Measurements from ENCODE around the gene PCMT1. TPM values are rescaled to one million over a fixed set of nuclear protein-coding genes. Genes with fewer than 3 reads are reported as not detected.

The PCMT1 gene
- total and polyA plus RNA-seq, 9 of the 15 experiments (the other 6 are each of a cell fraction or from before 2014, with no cell fraction given), result 217 to 541 (median 327) TPM

DNA sequence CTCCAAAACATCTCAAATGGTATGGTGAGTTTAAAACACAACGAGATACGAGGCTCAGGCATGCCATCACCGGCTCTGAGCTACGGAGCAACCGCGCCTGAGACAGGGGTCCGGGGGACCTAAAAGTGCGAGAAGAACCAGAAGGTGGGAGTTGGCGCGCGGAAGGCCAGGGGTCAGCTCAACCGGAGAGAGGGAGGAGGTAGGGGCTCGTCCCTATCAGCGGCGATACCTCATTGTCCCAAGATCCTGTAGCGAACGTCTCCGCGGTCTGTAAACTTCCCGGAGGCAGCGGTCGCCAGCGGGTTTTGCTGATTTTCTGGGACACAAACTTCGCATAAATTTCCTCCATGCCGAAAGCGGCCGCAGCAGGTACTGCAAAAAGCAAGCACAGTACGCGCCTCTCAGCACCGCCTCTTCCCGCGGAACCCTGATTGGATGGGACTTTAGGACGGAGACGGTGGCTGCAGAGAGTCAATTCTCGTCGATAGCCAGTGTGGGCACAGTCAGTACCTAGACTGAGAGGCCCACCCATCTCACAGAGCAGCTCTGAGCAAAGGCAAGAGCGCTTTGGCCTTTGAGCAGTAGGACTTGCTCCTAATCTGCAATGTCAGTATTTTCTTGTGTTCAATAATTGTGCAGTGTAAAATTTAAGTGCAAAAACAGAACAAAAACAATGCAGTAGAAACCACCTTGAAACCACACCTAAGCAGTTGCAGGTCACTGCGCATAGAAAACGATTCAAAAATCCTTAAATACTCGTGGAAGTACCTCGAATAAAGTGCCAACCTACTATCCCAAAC, 3.2 kb upstream of the PCMT1 start, which contains the start of gene NUP43 (continued):
- TF ChIP-seq POLR3A (IDR thresholded peaks at IDR 0.05; ENCODE audit: borderline replicate concordance, extremely low read depth, insufficient read depth, insufficient read length) (no peak), RUNX1 (IDR thresholded peaks at IDR 0.05; ENCODE audit: low read depth) (0 out of 2 replicates have a peak, but pooled peaks have one; percentile 15), CBX5 (IDR thresholded peaks at IDR 0.05; ENCODE audit: borderline replicate concordance, low read depth) (0 out of 2 replicates have a peak, but pooled peaks have one; percentile 69), HMGN3 (IDR thresholded peaks at IDR 0.05; ENCODE audit: borderline replicate concordance, extremely low read depth, insufficient read length, low read depth, low read length) (no peak), HDAC6 (IDR thresholded peaks at IDR 0.05; ENCODE audit: low read depth, low read length) (no peak), MCM5 (IDR thresholded peaks at IDR 0.05; ENCODE audit: low read depth) (no peak), ASH1L (IDR thresholded peaks at IDR 0.05; ENCODE audit: borderline replicate concordance, low read depth, partially characterized antibody) (no peak), RBM17 (IDR thresholded peaks at IDR 0.05; ENCODE audit: borderline replicate concordance, low read depth, low read length) (no peak), TCF3 (CRISPR knock-in tag; IDR thresholded peaks at IDR 0.05) (peak; percentile 38; the same call in 1 of the 2 replicates), NFYB (IDR thresholded peaks at IDR 0.05; ENCODE audit: extremely low read depth, insufficient read length) (peak; percentile 97), CSDE1 (IDR thresholded peaks at IDR 0.05) (no peak), HNRNPUL1 (IDR thresholded peaks at IDR 0.05; ENCODE audit: low read length) (no peak), HDAC2 (IDR thresholded peaks at IDR 0.05) (peak; percentile 66; the same call in 1 of the 2 replicates), POLR2AphosphoS2 (IDR thresholded peaks at IDR 0.05; ENCODE audit: low read length) (no peak), FOXP1 (CRISPR knock-in tag; IDR thresholded peaks at IDR 0.05) (0 out of 2 replicates have a peak, but pooled peaks have one; percentile 45), KLF1 (tag; IDR thresholded peaks at IDR 0.05) (no peak), ZNF766 (CRISPR knock-in tag; conservative IDR thresholded peaks at IDR 0.05) (peak; percentile 86; the same call in 1 of the 2 replicates), NUFIP1 (IDR thresholded peaks at IDR 0.05; ENCODE audit: partially characterized antibody) (no peak), NR2C1 (IDR thresholded peaks at IDR 0.05) (peak; percentile 44; the same call in 1 of the 2 replicates), NR2C1 (tag; IDR thresholded peaks at IDR 0.05) (peak; percentile 48), ZNF23 (CRISPR knock-in tag; IDR thresholded peaks at IDR 0.05) (no peak)
- TF ChIP-seq, protein P1, sequence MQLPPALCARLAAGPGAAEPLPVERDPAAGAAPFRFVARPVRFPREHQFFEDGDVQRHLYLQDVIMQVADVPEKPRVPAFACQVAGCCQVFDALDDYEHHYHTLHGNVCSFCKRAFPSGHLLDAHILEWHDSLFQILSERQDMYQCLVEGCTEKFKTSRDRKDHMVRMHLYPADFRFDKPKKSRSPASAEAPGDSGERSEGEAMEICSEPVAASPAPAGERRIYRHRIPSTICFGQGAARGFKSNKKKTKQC (CRISPR knock-in tag; IDR thresholded peaks at IDR 0.05), result peak; percentile 76; the same call in 1 of the 2 replicates
- TF ChIP-seq, protein P2, sequence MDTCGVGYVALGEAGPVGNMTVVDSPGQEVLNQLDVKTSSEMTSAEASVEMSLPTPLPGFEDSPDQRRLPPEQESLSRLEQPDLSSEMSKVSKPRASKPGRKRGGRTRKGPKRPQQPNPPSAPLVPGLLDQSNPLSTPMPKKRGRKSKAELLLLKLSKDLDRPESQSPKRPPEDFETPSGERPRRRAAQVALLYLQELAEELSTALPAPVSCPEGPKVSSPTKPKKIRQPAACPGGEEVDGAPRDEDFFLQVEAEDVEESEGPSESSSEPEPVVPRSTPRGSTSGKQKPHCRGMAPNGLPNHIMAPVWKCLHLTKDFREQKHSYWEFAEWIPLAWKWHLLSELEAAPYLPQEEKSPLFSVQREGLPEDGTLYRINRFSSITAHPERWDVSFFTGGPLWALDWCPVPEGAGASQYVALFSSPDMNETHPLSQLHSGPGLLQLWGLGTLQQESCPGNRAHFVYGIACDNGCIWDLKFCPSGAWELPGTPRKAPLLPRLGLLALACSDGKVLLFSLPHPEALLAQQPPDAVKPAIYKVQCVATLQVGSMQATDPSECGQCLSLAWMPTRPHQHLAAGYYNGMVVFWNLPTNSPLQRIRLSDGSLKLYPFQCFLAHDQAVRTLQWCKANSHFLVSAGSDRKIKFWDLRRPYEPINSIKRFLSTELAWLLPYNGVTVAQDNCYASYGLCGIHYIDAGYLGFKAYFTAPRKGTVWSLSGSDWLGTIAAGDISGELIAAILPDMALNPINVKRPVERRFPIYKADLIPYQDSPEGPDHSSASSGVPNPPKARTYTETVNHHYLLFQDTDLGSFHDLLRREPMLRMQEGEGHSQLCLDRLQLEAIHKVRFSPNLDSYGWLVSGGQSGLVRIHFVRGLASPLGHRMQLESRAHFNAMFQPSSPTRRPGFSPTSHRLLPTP (IDR thresholded peaks at IDR 0.05; ENCODE audit: borderline replicate concordance, extremely low read depth, insufficient read length), result no peak
- TF ChIP-seq, protein P3, sequence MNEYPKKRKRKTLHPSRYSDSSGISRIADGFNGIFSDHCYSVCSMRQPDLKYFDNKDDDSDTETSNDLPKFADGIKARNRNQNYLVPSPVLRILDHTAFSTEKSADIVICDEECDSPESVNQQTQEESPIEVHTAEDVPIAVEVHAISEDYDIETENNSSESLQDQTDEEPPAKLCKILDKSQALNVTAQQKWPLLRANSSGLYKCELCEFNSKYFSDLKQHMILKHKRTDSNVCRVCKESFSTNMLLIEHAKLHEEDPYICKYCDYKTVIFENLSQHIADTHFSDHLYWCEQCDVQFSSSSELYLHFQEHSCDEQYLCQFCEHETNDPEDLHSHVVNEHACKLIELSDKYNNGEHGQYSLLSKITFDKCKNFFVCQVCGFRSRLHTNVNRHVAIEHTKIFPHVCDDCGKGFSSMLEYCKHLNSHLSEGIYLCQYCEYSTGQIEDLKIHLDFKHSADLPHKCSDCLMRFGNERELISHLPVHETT (CRISPR knock-in tag; conservative IDR thresholded peaks at IDR 0.05 in 1 of 2, IDR thresholded peaks at IDR 0.05 in 1 of 2), result peak in 1 of 2 experiments; percentile 69; a peak in 2 of 4 replicates
